ENCODE results near the gene PLCL1. TPM values are rescaled to one million over a fixed set of nuclear protein-coding genes. Genes with fewer than 3 reads are reported as not detected.

PLCL1 gene
- total RNA-seq, 1 experiment from 2014 or later, result 0.07 TPM

GRCh38 chr2:198052741-198053140 is 248.3 kb downstream of the PLCL1 start (continued):
- TF ChIP-seq ZNF274 (IDR thresholded peaks at IDR 0.05; ENCODE audit: low read depth, low read length) (no peak), ATF3 (IDR thresholded peaks at IDR 0.05) (no peak), CEBPB (IDR thresholded peaks at IDR 0.05; ENCODE audit: low read depth) (no peak), POLR2A (IDR thresholded peaks at IDR 0.05; ENCODE audit: borderline replicate concordance, extremely low read depth, insufficient read depth, insufficient read length) (no peak), ZFX (IDR thresholded peaks at IDR 0.05) (no peak), RAD21 (IDR thresholded peaks at IDR 0.05; ENCODE audit: low read depth) (no peak), POLR2AphosphoS5 (IDR thresholded peaks at IDR 0.05; ENCODE audit: low read depth, low read length) (no peak), CTCF (IDR thresholded peaks at IDR 0.05 in 2 of 3, conservative IDR thresholded peaks at IDR 0.05 in 1 of 3; ENCODE audit: borderline replicate concordance in 1 of 3, insufficient read depth in 1 of 3, low read depth in 2 of 3, low read length in 2 of 3) (no peak), JUND (IDR thresholded peaks at IDR 0.05) (no peak)

- H3K9me2 ChIP-seq (ENCODE audit: insufficient read depth), result no peaks in the 10 kb centered on the region
- H3K27ac ChIP-seq (ENCODE audit: low read depth, low read length), result no peak overlapping the region
- no peaks in the 10 kb centered on the region for H3K4me1 ChIP-seq (ENCODE audit: control insufficient read depth in 1 of 2, insufficient read depth in 2 of 2, low read length in 2 of 2)
- H3K36me3 ChIP-seq (ENCODE audit: control insufficient read depth in 1 of 2, insufficient read depth in 2 of 2, low read length in 2 of 2), result no peaks in the 10 kb centered on the region
- POLR2A ChIA-PET, result no interaction called here
- CTCF ChIA-PET, result no interaction called here
- DNase-seq (ENCODE audit: low read depth, low spot score), result no peak
- no peaks in the 10 kb centered on the region for H4K20me1 ChIP-seq (ENCODE audit: insufficient read depth)
- BruUV-seq (replicated peaks), result no TSS peak
- no peaks in the 10 kb centered on the region for H3K79me2 ChIP-seq (ENCODE audit: insufficient read depth, low read length)
- intact Hi-C loops (cut with micrococcal nuclease), result no loop called here
- peaks cover 9% of the 10 kb centered on the region; the same call in 1 of the 2 replicates for H3K27me3 ChIP-seq (ENCODE audit: insufficient read depth, low read length)
- TF ChIP-seq EGR1 (IDR thresholded peaks at IDR 0.05; ENCODE audit: low read depth) (no peak), RAD21 (IDR thresholded peaks at IDR 0.05; ENCODE audit: low read depth) (no peak), MAX (IDR thresholded peaks at IDR 0.05) (no peak), YY1 (IDR thresholded peaks at IDR 0.05; ENCODE audit: extremely low read depth, insufficient replicate concordance, low read depth, low read length) (no peak), FOSL1 (IDR thresholded peaks at IDR 0.05; ENCODE audit: low read depth) (no peak)
- H3K9me3 ChIP-seq (ENCODE audit: control insufficient read depth in 1 of 2, insufficient read depth in 1 of 2, low read depth in 1 of 2, low read length in 2 of 2), result no peaks in the 10 kb centered on the region
- RAD21 ChIA-PET (ENCODE audit: low non-redundant PET in 1 of 2, low total read pairs in 2 of 2, uncharacterized antibody in 2 of 2, unreplicated experiment in 2 of 2), result no interaction called here
- H3K9ac ChIP-seq (ENCODE audit: low read length), result no peak overlapping the region
- no peak overlapping the region for H3K4me2 ChIP-seq (ENCODE audit: low read length)
- no peak overlapping the region for H2AFZ ChIP-seq (ENCODE audit: low read depth, low read length, poor library complexity, severe bottlenecking)
- no peak for ATAC-seq
- H3K4me3 ChIP-seq (replicated peaks in 1 of 2; ENCODE audit: low read depth in 1 of 2, low read length in 2 of 2), result no peak overlapping the region
These were observed 248.8 kb downstream of the PLCL1 start for GRCh38 chr2:198053148-198053547.

Data from HCT116 (cell line).